ENCODE results near the gene SPATA19. TPM values are rescaled to one million over a fixed set of nuclear protein-coding genes. Genes with fewer than 3 reads are reported as not detected.
A peak's percentile ranks its signal among the peaks of the same experiment; 100 is the strongest.

SPATA19 gene
- total and polyA plus RNA-seq, 2 experiments from 2014 or later: not detected

- peak overlapping the region; percentile 11; the same call in 1 of the 2 replicates for H3K4me3 ChIP-seq
- peaks cover 42% of the 10 kb centered on the region for H3K4me1 Mint-ChIP-seq
- peak overlapping the region; percentile 39 for H3K27ac ChIP-seq (ENCODE audit: low read depth)
- peaks cover 29% of the 10 kb centered on the region for H3K4me1 ChIP-seq (ENCODE audit: insufficient read depth)
- H3K27ac Mint-ChIP-seq: peak overlapping the region; percentile 7; the same call in 1 of the 2 replicates
- H3K9me2 ChIP-seq (ENCODE audit: insufficient read depth): 0 out of 2 replicates have a peak, but pooled peaks cover 1% of the 10 kb centered on the region
- H3K4me2 ChIP-seq: peak overlapping the region; percentile 31; the same call in 1 of the 2 replicates
- DNase-seq (ENCODE audit: low spot score) (peak; percentile 80), ATAC-seq (peak; percentile 80)
- H2AFZ ChIP-seq: no peak overlapping the region
- H3F3A ChIP-seq (replicated peaks; ENCODE audit: low read depth): peaks cover 11% of the 10 kb centered on the region; the same call in 1 of the 2 replicates
- H3K4me3 Mint-ChIP-seq: peak overlapping the region; percentile 35
- no peaks in the 10 kb centered on the region for H3K79me2 ChIP-seq (replicated peaks; ENCODE audit: insufficient read depth)
- H3K27me3 ChIP-seq (ENCODE audit: insufficient read depth): no peaks in the 10 kb centered on the region
- TF ChIP-seq CREB1 (CRISPR knock-in tag; IDR thresholded peaks at IDR 0.05; ENCODE audit: low read depth) (0 out of 2 replicates have a peak, but pooled peaks have one; percentile 18), CTCF (conservative IDR thresholded peaks at IDR 0.05; ENCODE audit: low read depth in 2 of 2) (no peak)
- H3K27me3 Mint-ChIP-seq (ENCODE audit: insufficient read depth, low read depth, poor library complexity): peaks cover 5% of the 10 kb centered on the region
- no peaks in the 10 kb centered on the region for H3K9me3 Mint-ChIP-seq
- peaks cover 8% of the 10 kb centered on the region; the same call in 1 of the 2 replicates for H4K20me1 ChIP-seq (replicated peaks; ENCODE audit: insufficient read depth)
- H3K36me3 ChIP-seq (ENCODE audit: insufficient read depth): no peaks in the 10 kb centered on the region
- H3K36me3 Mint-ChIP-seq (ENCODE audit: low read depth): peaks cover 12% of the 10 kb centered on the region; the same call in 2 of the 3 replicates
Observed at GRCh38 chr11:133895061-133895479, 49.8 kb upstream of the SPATA19 start.

GRCh38 chr11:133893381-133893780 lies 48.1 kb upstream of the SPATA19 start:
- H3K4me3 ChIP-seq: no peak overlapping the region
- H3K4me3 Mint-ChIP-seq: no peak overlapping the region
- no peak overlapping the region for H3K27ac Mint-ChIP-seq
- ATAC-seq (no peak), DNase-seq (ENCODE audit: low spot score) (no peak)
- H4K20me1 ChIP-seq (replicated peaks; ENCODE audit: insufficient read depth): no peaks in the 10 kb centered on the region; the same call in 1 of the 2 replicates
- H2AFZ ChIP-seq: no peak overlapping the region
- TF ChIP-seq CREB1 (CRISPR knock-in tag; IDR thresholded peaks at IDR 0.05; ENCODE audit: low read depth): no peak
- TF ChIP-seq ZNF114 (CRISPR knock-in tag; IDR thresholded peaks at IDR 0.05): no peak
- TF ChIP-seq JUNB (IDR thresholded peaks at IDR 0.05; ENCODE audit: unreplicated experiment): no peak
- TF ChIP-seq CTCF (conservative IDR thresholded peaks at IDR 0.05; ENCODE audit: low read depth in 2 of 2): no peak
- no peak for TF ChIP-seq POLR2AphosphoS5 (IDR thresholded peaks at IDR 0.05; ENCODE audit: low read depth)
- no peak for TF ChIP-seq NANOG (IDR thresholded peaks at IDR 0.05; ENCODE audit: borderline replicate concordance)
- TF ChIP-seq ZNF331 (CRISPR knock-in tag; IDR thresholded peaks at IDR 0.05; ENCODE audit: low read depth): no peak
- peaks cover 5% of the 10 kb centered on the region for H3K27me3 Mint-ChIP-seq (ENCODE audit: insufficient read depth, low read depth, poor library complexity)
- H3K79me2 ChIP-seq (replicated peaks; ENCODE audit: insufficient read depth): no peaks in the 10 kb centered on the region
- H3K9me2 ChIP-seq (ENCODE audit: insufficient read depth): 0 out of 2 replicates have a peak, but pooled peaks cover 3% of the 10 kb centered on the region
- peaks cover 11% of the 10 kb centered on the region; the same call in 1 of the 2 replicates for H3F3A ChIP-seq (replicated peaks; ENCODE audit: low read depth)
- peaks cover 31% of the 10 kb centered on the region for H3K4me1 Mint-ChIP-seq
- H3K36me3 Mint-ChIP-seq (ENCODE audit: low read depth): peaks cover 4% of the 10 kb centered on the region; the same call in 1 of the 3 replicates
- H3K4me1 ChIP-seq (ENCODE audit: insufficient read depth): peaks cover 26% of the 10 kb centered on the region
- H3K4me2 ChIP-seq: no peak overlapping the region
- H3K9me3 Mint-ChIP-seq: no peaks in the 10 kb centered on the region
- H3K36me3 ChIP-seq (ENCODE audit: insufficient read depth): no peaks in the 10 kb centered on the region
- no peak overlapping the region for H3K27ac ChIP-seq (ENCODE audit: low read depth)
- H3K27me3 ChIP-seq (ENCODE audit: insufficient read depth): no peaks in the 10 kb centered on the region
